ENCODE data around the gene RALGPS2.

Gene RALGPS2

DNA sequence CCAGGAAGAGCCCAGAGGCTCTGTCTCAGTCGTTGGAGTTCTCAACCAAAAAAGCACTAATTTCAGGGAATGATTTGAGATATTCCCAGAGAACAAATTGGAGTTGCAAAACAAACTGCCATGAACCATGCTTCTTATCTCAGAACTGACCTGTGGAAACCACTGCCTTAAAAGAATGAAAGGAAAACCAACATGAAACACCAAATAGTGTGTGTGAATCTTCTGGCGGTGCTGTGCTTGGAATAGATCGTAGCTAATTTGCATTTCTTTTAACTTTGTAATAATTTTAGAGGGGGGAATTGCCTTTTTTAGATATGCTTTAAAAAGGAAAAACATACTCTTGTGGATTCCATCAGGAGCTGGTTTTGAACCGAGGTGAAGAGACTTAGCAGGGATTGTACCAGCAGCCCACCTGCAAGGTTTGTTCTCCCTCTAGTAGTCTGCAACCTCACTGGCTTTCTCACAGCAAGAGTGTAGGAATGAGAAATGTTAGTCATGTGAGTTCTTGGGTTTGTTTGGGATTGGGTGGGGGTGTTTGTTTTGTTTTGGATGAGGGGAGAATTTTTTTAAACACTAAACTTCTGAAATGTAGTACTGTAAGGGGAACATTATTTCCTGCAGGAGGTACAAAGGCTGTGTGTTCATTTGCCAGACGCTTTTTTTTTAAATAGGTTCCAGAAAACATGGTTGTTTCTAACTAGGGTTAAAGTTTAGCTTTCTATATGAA lies 191.6 kb downstream of the RALGPS2 start:
- TF ChIP-seq, protein P1, sequence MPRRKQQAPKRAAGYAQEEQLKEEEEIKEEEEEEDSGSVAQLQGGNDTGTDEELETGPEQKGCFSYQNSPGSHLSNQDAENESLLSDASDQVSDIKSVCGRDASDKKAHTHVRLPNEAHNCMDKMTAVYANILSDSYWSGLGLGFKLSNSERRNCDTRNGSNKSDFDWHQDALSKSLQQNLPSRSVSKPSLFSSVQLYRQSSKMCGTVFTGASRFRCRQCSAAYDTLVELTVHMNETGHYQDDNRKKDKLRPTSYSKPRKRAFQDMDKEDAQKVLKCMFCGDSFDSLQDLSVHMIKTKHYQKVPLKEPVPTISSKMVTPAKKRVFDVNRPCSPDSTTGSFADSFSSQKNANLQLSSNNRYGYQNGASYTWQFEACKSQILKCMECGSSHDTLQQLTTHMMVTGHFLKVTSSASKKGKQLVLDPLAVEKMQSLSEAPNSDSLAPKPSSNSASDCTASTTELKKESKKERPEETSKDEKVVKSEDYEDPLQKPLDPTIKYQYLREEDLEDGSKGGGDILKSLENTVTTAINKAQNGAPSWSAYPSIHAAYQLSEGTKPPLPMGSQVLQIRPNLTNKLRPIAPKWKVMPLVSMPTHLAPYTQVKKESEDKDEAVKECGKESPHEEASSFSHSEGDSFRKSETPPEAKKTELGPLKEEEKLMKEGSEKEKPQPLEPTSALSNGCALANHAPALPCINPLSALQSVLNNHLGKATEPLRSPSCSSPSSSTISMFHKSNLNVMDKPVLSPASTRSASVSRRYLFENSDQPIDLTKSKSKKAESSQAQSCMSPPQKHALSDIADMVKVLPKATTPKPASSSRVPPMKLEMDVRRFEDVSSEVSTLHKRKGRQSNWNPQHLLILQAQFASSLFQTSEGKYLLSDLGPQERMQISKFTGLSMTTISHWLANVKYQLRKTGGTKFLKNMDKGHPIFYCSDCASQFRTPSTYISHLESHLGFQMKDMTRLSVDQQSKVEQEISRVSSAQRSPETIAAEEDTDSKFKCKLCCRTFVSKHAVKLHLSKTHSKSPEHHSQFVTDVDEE (CRISPR knock-in tag; IDR thresholded peaks at IDR 0.05), result no peak
- TF ChIP-seq ZNF70 (CRISPR knock-in tag; IDR thresholded peaks at IDR 0.05) (no peak), ZFP3 (CRISPR knock-in tag; IDR thresholded peaks at IDR 0.05) (no peak), ARNTL (CRISPR knock-in tag; IDR thresholded peaks at IDR 0.05; ENCODE audit: borderline replicate concordance, low read depth) (no peak), ISL1 (CRISPR knock-in tag; IDR thresholded peaks at IDR 0.05) (no peak), BACH2 (CRISPR knock-in tag; IDR thresholded peaks at IDR 0.05; ENCODE audit: borderline replicate concordance) (no peak), OSR1 (CRISPR knock-in tag; IDR thresholded peaks at IDR 0.05) (no peak), RARB (CRISPR knock-in tag; IDR thresholded peaks at IDR 0.05) (no peak), TOX (CRISPR knock-in tag; IDR thresholded peaks at IDR 0.05; ENCODE audit: borderline replicate concordance) (no peak), GLIS3 (CRISPR knock-in tag; IDR thresholded peaks at IDR 0.05) (no peak)
- TF ChIP-seq, protein P2, sequence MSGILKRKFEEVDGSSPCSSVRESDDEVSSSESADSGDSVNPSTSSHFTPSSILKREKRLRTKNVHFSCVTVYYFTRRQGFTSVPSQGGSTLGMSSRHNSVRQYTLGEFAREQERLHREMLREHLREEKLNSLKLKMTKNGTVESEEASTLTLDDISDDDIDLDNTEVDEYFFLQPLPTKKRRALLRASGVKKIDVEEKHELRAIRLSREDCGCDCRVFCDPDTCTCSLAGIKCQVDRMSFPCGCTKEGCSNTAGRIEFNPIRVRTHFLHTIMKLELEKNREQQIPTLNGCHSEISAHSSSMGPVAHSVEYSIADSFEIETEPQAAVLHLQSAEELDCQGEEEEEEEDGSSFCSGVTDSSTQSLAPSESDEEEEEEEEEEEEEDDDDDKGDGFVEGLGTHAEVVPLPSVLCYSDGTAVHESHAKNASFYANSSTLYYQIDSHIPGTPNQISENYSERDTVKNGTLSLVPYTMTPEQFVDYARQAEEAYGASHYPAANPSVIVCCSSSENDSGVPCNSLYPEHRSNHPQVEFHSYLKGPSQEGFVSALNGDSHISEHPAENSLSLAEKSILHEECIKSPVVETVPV (CRISPR knock-in tag; IDR thresholded peaks at IDR 0.05), result no peak
- TF ChIP-seq, protein P3, sequence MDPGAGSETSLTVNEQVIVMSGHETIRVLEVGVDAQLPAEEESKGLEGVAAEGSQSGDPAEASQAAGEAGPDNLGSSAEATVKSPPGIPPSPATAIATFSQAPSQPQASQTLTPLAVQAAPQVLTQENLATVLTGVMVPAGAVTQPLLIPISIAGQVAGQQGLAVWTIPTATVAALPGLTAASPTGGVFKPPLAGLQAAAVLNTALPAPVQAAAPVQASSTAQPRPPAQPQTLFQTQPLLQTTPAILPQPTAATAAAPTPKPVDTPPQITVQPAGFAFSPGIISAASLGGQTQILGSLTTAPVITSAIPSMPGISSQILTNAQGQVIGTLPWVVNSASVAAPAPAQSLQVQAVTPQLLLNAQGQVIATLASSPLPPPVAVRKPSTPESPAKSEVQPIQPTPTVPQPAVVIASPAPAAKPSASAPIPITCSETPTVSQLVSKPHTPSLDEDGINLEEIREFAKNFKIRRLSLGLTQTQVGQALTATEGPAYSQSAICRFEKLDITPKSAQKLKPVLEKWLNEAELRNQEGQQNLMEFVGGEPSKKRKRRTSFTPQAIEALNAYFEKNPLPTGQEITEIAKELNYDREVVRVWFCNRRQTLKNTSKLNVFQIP (CRISPR knock-in tag; IDR thresholded peaks at IDR 0.05; ENCODE audit: borderline replicate concordance, low read depth), result no peak
- no peak for ATAC-seq

DNA sequence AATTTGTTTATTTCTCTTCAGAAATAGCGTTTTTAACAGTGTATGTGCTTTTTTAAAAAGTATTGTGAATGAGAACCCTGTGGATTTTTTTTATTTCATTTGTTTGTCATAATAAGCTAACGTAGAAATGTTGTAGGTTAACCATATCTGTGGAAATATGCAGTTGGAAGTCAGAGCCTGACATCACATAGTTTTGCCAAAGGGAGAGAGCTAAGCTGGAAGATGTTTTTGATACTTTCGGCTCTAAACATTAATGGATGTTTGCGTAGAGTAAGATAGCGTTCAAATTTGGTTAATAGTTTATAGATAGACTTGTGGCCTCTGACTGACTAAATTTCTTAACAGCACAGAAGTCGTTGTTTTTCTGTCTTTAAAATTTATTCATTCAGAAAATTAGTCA lies 193.3 kb downstream of the RALGPS2 start:
- no peak for ATAC-seq
- TF ChIP-seq ESRRG (CRISPR knock-in tag; IDR thresholded peaks at IDR 0.05) (no peak), ARNTL (CRISPR knock-in tag; IDR thresholded peaks at IDR 0.05; ENCODE audit: borderline replicate concordance, low read depth) (no peak), ZFP3 (CRISPR knock-in tag; IDR thresholded peaks at IDR 0.05) (no peak), ZNF565 (CRISPR knock-in tag; conservative IDR thresholded peaks at IDR 0.05; ENCODE audit: low read depth) (no peak), RARB (CRISPR knock-in tag; IDR thresholded peaks at IDR 0.05) (no peak), ZNF8 (CRISPR knock-in tag; IDR thresholded peaks at IDR 0.05) (no peak), ZC3H10 (CRISPR knock-in tag; IDR thresholded peaks at IDR 0.05) (no peak), TCF4 (CRISPR knock-in tag; IDR thresholded peaks at IDR 0.05; ENCODE audit: borderline replicate concordance) (no peak), GLIS3 (CRISPR knock-in tag; IDR thresholded peaks at IDR 0.05) (no peak), PPARA (CRISPR knock-in tag; IDR thresholded peaks at IDR 0.05; ENCODE audit: borderline replicate concordance) (no peak), TOX (CRISPR knock-in tag; IDR thresholded peaks at IDR 0.05; ENCODE audit: borderline replicate concordance) (no peak), ZFP30 (CRISPR knock-in tag; IDR thresholded peaks at IDR 0.05) (no peak)
- TF ChIP-seq, protein P4, sequence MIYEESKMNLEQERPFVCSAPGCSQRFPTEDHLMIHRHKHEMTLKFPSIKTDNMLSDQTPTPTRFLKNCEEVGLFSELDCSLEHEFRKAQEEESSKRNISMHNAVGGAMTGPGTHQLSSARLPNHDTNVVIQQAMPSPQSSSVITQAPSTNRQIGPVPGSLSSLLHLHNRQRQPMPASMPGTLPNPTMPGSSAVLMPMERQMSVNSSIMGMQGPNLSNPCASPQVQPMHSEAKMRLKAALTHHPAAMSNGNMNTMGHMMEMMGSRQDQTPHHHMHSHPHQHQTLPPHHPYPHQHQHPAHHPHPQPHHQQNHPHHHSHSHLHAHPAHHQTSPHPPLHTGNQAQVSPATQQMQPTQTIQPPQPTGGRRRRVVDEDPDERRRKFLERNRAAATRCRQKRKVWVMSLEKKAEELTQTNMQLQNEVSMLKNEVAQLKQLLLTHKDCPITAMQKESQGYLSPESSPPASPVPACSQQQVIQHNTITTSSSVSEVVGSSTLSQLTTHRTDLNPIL (CRISPR knock-in tag; IDR thresholded peaks at IDR 0.05; ENCODE audit: low read depth), result no peak
- TF ChIP-seq, protein P2 (CRISPR knock-in tag; IDR thresholded peaks at IDR 0.05), result no peak
- TF ChIP-seq, protein P5, sequence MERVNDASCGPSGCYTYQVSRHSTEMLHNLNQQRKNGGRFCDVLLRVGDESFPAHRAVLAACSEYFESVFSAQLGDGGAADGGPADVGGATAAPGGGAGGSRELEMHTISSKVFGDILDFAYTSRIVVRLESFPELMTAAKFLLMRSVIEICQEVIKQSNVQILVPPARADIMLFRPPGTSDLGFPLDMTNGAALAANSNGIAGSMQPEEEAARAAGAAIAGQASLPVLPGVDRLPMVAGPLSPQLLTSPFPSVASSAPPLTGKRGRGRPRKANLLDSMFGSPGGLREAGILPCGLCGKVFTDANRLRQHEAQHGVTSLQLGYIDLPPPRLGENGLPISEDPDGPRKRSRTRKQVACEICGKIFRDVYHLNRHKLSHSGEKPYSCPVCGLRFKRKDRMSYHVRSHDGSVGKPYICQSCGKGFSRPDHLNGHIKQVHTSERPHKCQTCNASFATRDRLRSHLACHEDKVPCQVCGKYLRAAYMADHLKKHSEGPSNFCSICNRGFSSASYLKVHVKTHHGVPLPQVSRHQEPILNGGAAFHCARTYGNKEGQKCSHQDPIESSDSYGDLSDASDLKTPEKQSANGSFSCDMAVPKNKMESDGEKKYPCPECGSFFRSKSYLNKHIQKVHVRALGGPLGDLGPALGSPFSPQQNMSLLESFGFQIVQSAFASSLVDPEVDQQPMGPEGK (CRISPR knock-in tag; IDR thresholded peaks at IDR 0.05; ENCODE audit: borderline replicate concordance), result no peak
- TF ChIP-seq, protein P1 (CRISPR knock-in tag; IDR thresholded peaks at IDR 0.05), result no peak
- TF ChIP-seq, protein P3 (CRISPR knock-in tag; IDR thresholded peaks at IDR 0.05; ENCODE audit: borderline replicate concordance, low read depth), result no peak
